GM12891 (cell line): Measurements from ENCODE around the gene CPEB1.

Source experiments
- PAX5 ChIP-seq: IDR thresholded peaks from 2 replicates; pipeline ENCODE4 v1.6.1; 2011; ENCODE audit warnings: low read length, moderate library complexity, mild to moderate bottlenecking; ENCODE audit not compliant: insufficient read depth, severe bottlenecking
- POLR2A ChIP-seq: IDR thresholded peaks from 2 replicates; pipeline ENCODE4 v1.6.1; 2011; ENCODE audit warnings: low read depth, low read length, control low read depth
- POLR2AphosphoS5 ChIP-seq: IDR thresholded peaks from 2 replicates; pipeline ENCODE4 v1.6.1; 2011; ENCODE audit warnings: low read depth, low read length, control low read depth
- SPI1 ChIP-seq: IDR thresholded peaks from 2 replicates; pipeline ENCODE4 v1.6.1; 2011; ENCODE audit warnings: low read depth, low read length, control low read depth
- TAF1 ChIP-seq: IDR thresholded peaks from 2 replicates; pipeline ENCODE4 v1.6.1; 2011; ENCODE audit warnings: low read depth, low read length, control low read depth

GRCh38 chr15:82674873-82675272 is 27.7 kb upstream of the CPEB1 start:
- TF ChIP-seq POLR2A (no peak), POLR2AphosphoS5 (no peak), PAX5 (no peak), TAF1 (no peak), SPI1 (no peak)
